ENCODE data around the gene C1orf232. TPM values are rescaled to one million over a fixed set of nuclear protein-coding genes. Genes with fewer than 3 reads are reported as not detected.
A peak's percentile ranks its signal among the peaks of the same experiment; 100 is the strongest.

The C1orf232 gene
- total and polyA plus RNA-seq, 9 of the 15 experiments (the other 6 are each of a cell fraction or from before 2014, with no cell fraction given): not detected

- TF ChIP-seq RREB1 (CRISPR knock-in tag; IDR thresholded peaks at IDR 0.05) (no peak; the same call in 1 of the 2 replicates), DEAF1 (CRISPR knock-in tag; IDR thresholded peaks at IDR 0.05) (peak; percentile 39; the same call in 1 of the 2 replicates), STAT5A (IDR thresholded peaks at IDR 0.05; ENCODE audit: borderline replicate concordance, low read length) (no peak), ATF7 (IDR thresholded peaks at IDR 0.05) (peak; percentile 99), CXXC5 (CRISPR knock-in tag; IDR thresholded peaks at IDR 0.05) (peak; percentile 94), NCOA4 (IDR thresholded peaks at IDR 0.05; ENCODE audit: partially characterized antibody) (no peak), ZZZ3 (IDR thresholded peaks at IDR 0.05) (no peak), ZNF512 (tag; IDR thresholded peaks at IDR 0.05) (no peak), FOXA3 (CRISPR knock-in tag; conservative IDR thresholded peaks at IDR 0.05 in 1 of 2, IDR thresholded peaks at IDR 0.05 in 1 of 2) (no peak), ZC3H11A (IDR thresholded peaks at IDR 0.05; ENCODE audit: low read depth, low read length) (peak; percentile 88), XRCC4 (IDR thresholded peaks at IDR 0.05; ENCODE audit: extremely low read depth, insufficient read depth, insufficient read length) (no peak), FOS (IDR thresholded peaks at IDR 0.05; ENCODE audit: extremely low read depth, insufficient read length) (no peak), ZNF224 (CRISPR knock-in tag; IDR thresholded peaks at IDR 0.05) (0 out of 2 replicates have a peak, but pooled peaks have one; percentile 59), SMAD1 (IDR thresholded peaks at IDR 0.05; ENCODE audit: low read depth, low read length, partially characterized antibody) (peak; percentile 65), ERF (CRISPR knock-in tag; IDR thresholded peaks at IDR 0.05) (peak; percentile 92), PTRF (tag; IDR thresholded peaks at IDR 0.05) (no peak), JUND (IDR thresholded peaks at IDR 0.05; ENCODE audit: borderline replicate concordance, low read depth, low read length) (peak; percentile 99), JUND (tag; IDR thresholded peaks at IDR 0.05; ENCODE audit: borderline replicate concordance, low read depth, low read length) (peak; percentile 99)
Measured at GRCh38 chr1:26169669-26170471, 1.1 kb upstream of the C1orf232 start, which contains the start of gene ZNF593 (continued).
